ENCODE measurements around the gene WDR73. TPM values are rescaled to one million over a fixed set of nuclear protein-coding genes. Genes with fewer than 3 reads are reported as not detected.

Gene WDR73
- total RNA-seq, 1 donor from 2014 or later: 20.5 TPM

DNA sequence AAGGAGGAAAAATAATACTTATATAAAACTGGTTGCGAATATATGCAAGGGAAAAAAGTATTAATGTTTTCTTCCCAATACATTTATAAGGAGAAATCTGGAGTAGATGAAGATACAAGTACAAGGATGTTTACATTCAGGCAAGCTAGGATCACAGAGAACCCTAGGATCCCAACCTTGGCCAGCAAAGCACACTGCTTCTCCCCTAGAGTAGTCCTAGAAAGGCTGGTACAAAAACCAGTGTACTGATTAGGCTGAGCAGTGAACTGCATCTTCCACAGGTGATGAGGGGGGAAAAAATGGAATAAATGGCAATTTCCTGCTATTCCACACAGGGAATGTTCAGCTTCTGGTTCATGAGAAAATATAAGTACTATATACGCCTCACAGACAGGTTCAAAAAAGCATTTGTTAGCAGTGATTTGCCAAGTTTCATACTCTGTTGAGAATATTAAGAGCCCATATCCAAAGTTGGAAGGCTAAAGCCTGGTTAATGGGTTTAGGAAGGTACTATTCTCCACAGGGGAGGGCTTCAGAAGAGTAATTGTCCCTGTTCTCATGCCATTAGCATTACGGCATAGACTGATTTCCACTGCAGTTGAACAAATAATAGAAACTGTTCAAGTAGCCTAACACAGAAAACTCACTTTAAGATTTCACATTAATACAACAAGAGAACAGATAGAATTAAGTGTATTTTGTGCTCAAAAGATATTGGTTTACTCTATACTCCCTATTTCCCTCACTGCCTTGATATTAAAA lies 14.3 kb upstream of the WDR73 start:
- no peak for TF ChIP-seq CTCF (conservative IDR thresholded peaks at IDR 0.05; ENCODE audit: low read depth, low read length)
- DNase-seq (ENCODE audit: low read depth): no peak
- H3K4me3 ChIP-seq (ENCODE audit: low read depth, low read length): no peak overlapping the region

GRCh38 chr15:84666373-84666772 lies 12.3 kb upstream of the WDR73 start:
- H3K4me3 ChIP-seq (ENCODE audit: low read depth, low read length): no peak overlapping the region
- DNase-seq (ENCODE audit: low read depth): no peak
- TF ChIP-seq CTCF (conservative IDR thresholded peaks at IDR 0.05; ENCODE audit: low read depth, low read length): no peak

DNA sequence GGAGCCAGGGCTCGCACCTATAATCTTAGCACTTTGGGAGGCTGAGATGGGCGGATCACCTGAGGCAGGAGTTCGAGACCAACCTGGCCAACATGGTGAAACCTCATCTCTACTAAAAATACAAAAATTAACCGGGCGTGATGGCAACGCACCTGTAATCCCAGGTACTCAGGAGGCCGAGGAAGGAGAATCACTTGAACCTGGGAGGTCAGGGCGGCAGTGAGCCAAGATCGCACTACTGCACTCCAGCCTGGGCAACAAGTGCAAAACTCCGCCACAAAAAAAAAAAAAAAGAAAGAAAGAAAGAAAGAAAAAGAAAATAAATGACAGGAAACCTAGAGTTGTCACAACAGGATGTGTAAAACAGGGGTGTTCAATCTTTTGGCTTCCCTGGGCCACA lies 6.9 kb upstream of the WDR73 start:
- no peak for DNase-seq (ENCODE audit: low read depth)
- H3K4me3 ChIP-seq (ENCODE audit: low read depth, low read length): no peak overlapping the region
- TF ChIP-seq CTCF (conservative IDR thresholded peaks at IDR 0.05; ENCODE audit: low read depth, low read length): no peak

- H3K4me3 ChIP-seq (ENCODE audit: low read depth, low read length): no peak overlapping the region
- TF ChIP-seq CTCF (conservative IDR thresholded peaks at IDR 0.05; ENCODE audit: low read depth, low read length): no peak
- no peak for DNase-seq (ENCODE audit: low read depth)
These were observed 6.1 kb upstream of the WDR73 start for GRCh38 chr15:84659904-84660781.

GRCh38 chr15:84658788-84659411 lies 4.8 kb upstream of the WDR73 start:
- DNase-seq (ENCODE audit: low read depth): no peak
- H3K4me3 ChIP-seq (ENCODE audit: low read depth, low read length): peak overlapping the region; percentile 55
- no peak for TF ChIP-seq CTCF (conservative IDR thresholded peaks at IDR 0.05; ENCODE audit: low read depth, low read length)

- DNase-seq (ENCODE audit: low read depth): no peak
- TF ChIP-seq CTCF (conservative IDR thresholded peaks at IDR 0.05; ENCODE audit: low read depth, low read length): peak; percentile 69
- H3K4me3 ChIP-seq (ENCODE audit: low read depth, low read length): peak within 1 kb of the TSS; percentile 55
These were observed 4.2 kb upstream of the WDR73 start, which contains the start of gene NMB for GRCh38 chr15:84658080-84658787. Gene NMB, minus strand, starts transcription at chr15:84658199. Its CDS starts 47 bp downstream, at chr15:84658152.
